Lower lobe of right lung (tissue), 2 donors: ENCODE measurements around the gene MRPS9. TPM values are rescaled to one million over a fixed set of nuclear protein-coding genes. Genes with fewer than 3 reads are reported as not detected.
A peak's percentile ranks its signal among the peaks of the same experiment; 100 is the strongest.

ENCODE experiments used
- ATAC-seq, 2 donors: fragments of 200-7000 bp; cut with Tn5 transposase; one replicate each; pipeline ENCODE4 v1.9.1; 2020 to 2022; ENCODE audit warnings: mild to moderate bottlenecking in 2 of 2, moderate library complexity in 2 of 2
- DNase-seq: peaks from one replicate; pipeline ENCODE4 v3.0.0-alpha.2; 2020
- H3K27ac ChIP-seq: fragments of 200-600 bp; one replicate; pipeline ENCODE4 v1.8.0; 2022
- H3K27me3 ChIP-seq: fragments of 200-600 bp; one replicate; pipeline ENCODE4 v1.8.0; 2022; ENCODE audit warnings: low read depth
- H3K36me3 ChIP-seq: fragments of 200-600 bp; one replicate; pipeline ENCODE4 v1.8.0; 2022; ENCODE audit warnings: mild to moderate bottlenecking
- H3K4me1 ChIP-seq: fragments of 200-600 bp; one replicate; pipeline ENCODE4 v1.8.0; 2022
- H3K4me3 ChIP-seq: fragments of 200-600 bp; one replicate; pipeline ENCODE4 v1.8.0; 2022; ENCODE audit warnings: mild to moderate bottlenecking
- H3K9me3 ChIP-seq: fragments of 200-600 bp; one replicate; pipeline ENCODE4 v1.8.0; 2022
- CTCF ChIP-seq: fragments of 200-600 bp; IDR thresholded peaks from one replicate; pipeline ENCODE4 v1.8.0; 2022; ENCODE audit warnings: antibody characterized with exemption, mild to moderate bottlenecking
- intact Hi-C: fragments of 100-400 bp; cut with DNase I; formaldehyde crosslinking; loops from one replicate; pipeline ENCODE4 v1.11.0; 2022
- total RNA-seq: library from RNA; stranded (reverse); fragmentation: NEBNext Ultra II Directional; extraction: Animal tissue kit (Norgen Biotek cat#: 25700); gene quantifications from one replicate; pipeline ENCODE4 v1.2.1, GENCODE V29; 2021
- donor health status: DM: no; HTN: yes; CAD: no; lungs with severe emphysema.

Gene MRPS9
- total RNA-seq, 1 donor from 2014 or later: 15.1 TPM

DNA sequence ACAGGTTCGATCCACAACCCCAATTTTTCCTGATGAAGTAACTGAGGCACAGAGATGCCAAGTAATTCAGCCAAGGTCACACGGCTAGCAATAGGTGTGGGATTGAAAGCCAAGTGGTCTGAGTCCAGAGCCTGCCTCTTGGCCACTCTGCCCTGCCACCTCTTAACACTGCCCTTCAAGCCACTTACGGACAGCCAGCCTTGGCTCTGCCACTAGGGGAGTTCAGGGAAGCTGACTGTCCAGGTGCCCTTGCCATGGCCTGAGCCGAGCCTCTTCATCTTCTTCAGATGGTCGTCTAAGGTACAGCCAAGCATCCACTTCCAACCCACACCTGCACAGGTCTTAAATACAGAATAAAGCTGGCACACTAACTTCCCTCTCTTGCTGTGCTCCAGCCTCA is 104.4 kb downstream of the MRPS9 start:
- no peak for DNase-seq
- Histone ChIP-seq H3K9me3 (no peaks in the 10 kb centered on the region), H3K4me1 (no peaks in the 10 kb centered on the region), H3K36me3 (no peaks in the 10 kb centered on the region), H3K27ac (no peak overlapping the region), H3K4me3 (no peak overlapping the region), H3K27me3 (peaks cover 37% of the 10 kb centered on the region)
- no peak for TF ChIP-seq CTCF
- ATAC-seq: peak in 1 of 2 donors; percentile 34
- intact Hi-C loops: no loop called here

- DNase-seq (no peak), ATAC-seq (no peak)
- no peaks in the 10 kb centered on the region for H3K9me3 ChIP-seq
- peaks cover 37% of the 10 kb centered on the region for H3K27me3 ChIP-seq
- intact Hi-C loops: no loop called here
- TF ChIP-seq CTCF: no peak
- no peak overlapping the region for H3K4me3 ChIP-seq
- H3K4me1 ChIP-seq: no peaks in the 10 kb centered on the region
- no peaks in the 10 kb centered on the region for H3K36me3 ChIP-seq
- no peak overlapping the region for H3K27ac ChIP-seq
Measured at GRCh38 chr2:105143094-105143466, 105.2 kb downstream of the MRPS9 start.

GRCh38 chr2:105143467-105144151 is 105.7 kb downstream of the MRPS9 start:
- Histone ChIP-seq H3K4me3 (peak overlapping the region; percentile 33), H3K27me3 (peaks cover 37% of the 10 kb centered on the region), H3K36me3 (no peaks in the 10 kb centered on the region), H3K27ac (no peak overlapping the region), H3K9me3 (no peaks in the 10 kb centered on the region), H3K4me1 (no peaks in the 10 kb centered on the region)
- intact Hi-C loops: no loop called here
- TF ChIP-seq CTCF: no peak
- no peak for DNase-seq
- ATAC-seq: peak in 1 of 2 donors; percentile 54

DNA sequence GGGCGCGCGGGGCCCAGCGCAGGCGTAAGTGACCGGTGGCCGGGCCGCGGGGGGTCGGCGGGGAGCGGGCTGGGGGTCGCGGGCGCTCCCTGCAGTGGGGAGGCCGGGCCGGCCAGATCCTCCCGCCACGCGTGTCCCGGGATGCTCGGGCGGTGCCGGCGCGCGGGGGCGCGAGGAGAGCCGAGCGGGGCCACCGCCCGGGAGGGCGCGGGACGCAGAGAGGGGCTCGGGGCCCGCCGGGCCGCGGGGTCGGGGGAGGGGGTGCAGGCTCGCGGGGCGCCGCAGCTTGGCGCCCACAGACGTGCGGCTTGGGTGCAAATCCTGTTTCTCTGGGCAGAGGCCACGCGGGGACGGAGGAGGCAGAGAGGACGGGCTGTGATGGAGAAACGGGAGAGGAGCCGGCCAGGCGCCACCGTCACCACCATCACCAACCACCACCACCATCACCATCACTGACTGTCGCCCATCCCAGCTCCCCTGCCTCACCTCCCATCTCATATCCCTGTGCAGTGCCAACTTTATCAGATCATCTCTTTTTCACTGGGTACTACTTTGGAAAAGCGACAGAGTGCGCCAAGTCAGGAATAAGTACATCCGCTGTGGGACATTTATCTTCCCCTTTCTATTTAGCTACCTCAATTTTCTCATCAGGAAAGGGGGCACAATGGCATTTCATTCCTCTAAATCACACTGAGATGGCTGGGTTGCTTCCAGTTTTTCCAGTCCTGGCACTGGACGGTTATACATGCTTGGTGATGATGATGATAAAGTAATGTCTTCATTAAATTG is 106.5 kb downstream of the MRPS9 start:
- no peak overlapping the region for H3K27ac ChIP-seq
- DNase-seq: no peak
- TF ChIP-seq CTCF: no peak
- ATAC-seq: no peak
- no peaks in the 10 kb centered on the region for H3K4me1 ChIP-seq
- H3K36me3 ChIP-seq: no peaks in the 10 kb centered on the region
- intact Hi-C loops: no loop called here
- no peaks in the 10 kb centered on the region for H3K9me3 ChIP-seq
- H3K27me3 ChIP-seq: peaks cover 37% of the 10 kb centered on the region
- H3K4me3 ChIP-seq: no peak overlapping the region

GRCh38 chr2:105144941-105145300 is 107.1 kb downstream of the MRPS9 start:
- Histone ChIP-seq H3K9me3 (no peaks in the 10 kb centered on the region), H3K27me3 (peaks cover 37% of the 10 kb centered on the region), H3K4me1 (no peaks in the 10 kb centered on the region), H3K4me3 (no peak overlapping the region), H3K27ac (no peak overlapping the region), H3K36me3 (no peaks in the 10 kb centered on the region)
- DNase-seq (no peak), ATAC-seq (no peak)
- intact Hi-C loops: no loop called here
- no peak for TF ChIP-seq CTCF
